Fibroblast of skin of back (primary cell): ENCODE data around the gene PPP1R3C. TPM values are rescaled to one million over a fixed set of nuclear protein-coding genes. Genes with fewer than 3 reads are reported as not detected.

Experiments
- DNase-seq: peaks from one replicate; pipeline ENCODE4 v3.0.0-alpha.2; 2013
- polyA plus RNA-seq, 2 experiments: library from polyadenylated mRNA; unstranded; fragments of 120-200 nt; gene quantifications; one replicate each; pipeline ENCODE4 v1.2.1, GENCODE V29; 2013; ENCODE audit not compliant: insufficient read length in 2 of 2

The PPP1R3C gene
- 36.4 TPM for polyA plus RNA-seq (2013, experiment 1 of 2; ENCODE audit: insufficient read length)
- polyA plus RNA-seq (2013, experiment 2 of 2; ENCODE audit: insufficient read length): 40.5 TPM

DNA sequence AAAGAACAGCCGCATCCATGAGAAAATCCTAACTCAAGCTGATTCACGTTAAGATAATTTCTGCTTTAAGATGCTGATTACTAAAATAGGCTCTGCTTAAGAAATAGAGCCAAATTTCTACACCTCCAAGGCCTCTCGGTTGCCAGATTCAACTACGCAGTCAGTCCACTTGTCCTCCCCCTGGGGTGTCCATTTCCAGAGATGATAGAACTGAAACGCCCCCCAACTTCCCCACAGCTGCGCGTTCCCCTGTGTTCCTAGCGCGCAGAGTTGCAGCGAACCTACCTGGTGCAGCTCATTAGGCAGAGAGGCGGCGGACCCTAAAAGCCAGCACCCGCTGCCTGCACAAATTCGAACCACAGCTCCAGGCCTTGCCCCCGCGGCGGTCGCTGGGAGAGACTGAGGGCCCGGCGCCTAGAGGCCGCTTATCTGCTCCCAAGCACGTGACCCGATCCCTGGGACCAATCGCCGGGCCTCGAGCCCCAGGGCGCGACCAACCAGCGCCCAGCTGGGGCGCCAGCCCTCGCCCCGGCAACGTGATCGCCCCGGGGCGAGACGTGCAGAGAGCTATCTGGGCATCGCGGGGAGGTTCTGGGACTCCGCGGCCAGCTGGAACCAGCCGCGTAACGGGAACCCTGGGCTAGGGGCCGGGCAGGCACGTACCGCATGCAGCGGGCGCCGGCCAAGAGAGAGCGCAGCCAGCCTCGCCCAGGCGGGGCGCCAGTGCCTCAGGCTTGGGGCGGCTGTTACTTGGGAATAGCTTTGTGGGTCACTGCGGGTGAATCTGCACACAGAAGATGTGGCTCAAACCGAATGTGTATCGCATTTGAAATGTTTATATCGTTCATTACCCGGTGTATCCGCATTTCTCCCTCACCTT lies at the start of gene PPP1R3C:
TSS of gene PPP1R3C (minus strand) at position 401 of the 880 bp plus-strand sequence. CDS start at position 299, 102 bp downstream.
- peak; percentile 96 for DNase-seq

GRCh38 chr10:91681361-91682276 lies 48.7 kb upstream of the PPP1R3C start:
- peak; percentile 7 for DNase-seq

DNA sequence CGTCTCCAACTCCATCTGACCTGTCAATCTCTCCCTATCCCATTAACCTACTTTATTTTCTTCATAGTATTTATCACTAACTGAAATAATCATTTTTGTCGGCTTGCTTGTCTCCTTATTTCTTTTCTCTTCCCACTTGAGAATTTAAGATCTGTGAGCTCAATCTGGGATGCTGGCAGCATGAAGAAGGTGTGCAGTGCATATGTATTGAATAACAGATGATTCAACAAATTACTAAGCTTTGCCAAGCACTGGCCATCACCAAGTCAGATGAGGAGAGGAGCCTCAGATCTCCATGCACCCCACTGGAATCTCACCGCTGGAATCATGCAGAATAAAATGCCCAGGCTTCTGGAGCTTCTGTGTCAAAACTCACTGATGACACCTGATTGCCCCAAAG lies 47.6 kb upstream of the PPP1R3C start:
- DNase-seq: no peak

DNA sequence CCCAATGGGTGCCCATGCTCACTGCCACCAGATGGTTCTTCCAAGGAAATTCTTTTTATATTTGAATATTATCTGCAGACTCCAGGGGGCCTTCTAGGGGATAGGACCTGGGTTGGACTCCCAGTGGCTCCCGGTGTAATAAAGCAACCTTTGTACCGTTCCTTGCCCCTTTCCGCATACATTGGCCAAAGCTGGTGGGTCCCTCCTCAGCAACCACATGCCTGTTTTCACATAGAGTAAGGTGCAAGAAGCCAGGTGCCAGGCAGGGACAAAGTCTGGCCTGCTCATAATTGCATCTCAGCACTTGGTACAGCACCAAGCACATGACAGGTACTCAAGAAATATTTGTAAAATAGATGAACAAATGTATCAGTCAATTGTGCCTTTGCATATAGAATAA lies 46.4 kb upstream of the PPP1R3C start:
- DNase-seq: no peak

DNA sequence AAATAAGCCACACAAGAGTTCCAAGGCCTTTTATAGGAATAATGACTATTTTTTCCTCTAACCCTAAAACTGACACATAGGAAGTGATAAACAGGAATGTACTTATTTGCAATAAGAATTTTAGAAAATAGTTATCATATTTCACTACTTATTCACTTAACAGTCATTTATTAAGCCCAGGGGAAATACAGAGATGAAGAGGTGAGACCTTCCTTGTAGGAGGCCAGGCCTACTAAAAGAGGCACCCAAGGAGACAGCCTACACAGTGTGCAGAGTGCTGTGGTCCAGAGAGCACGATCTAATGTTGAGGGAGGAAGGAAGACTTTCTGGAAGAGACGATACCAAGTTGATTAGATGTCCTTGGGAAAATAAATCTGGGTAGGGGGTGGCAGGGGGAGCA lies 45.0 kb upstream of the PPP1R3C start:
- DNase-seq: no peak

GRCh38 chr10:91672021-91672608 lies 39.2 kb upstream of the PPP1R3C start:
- peak; percentile 77 for DNase-seq

- no peak for DNase-seq
Measured at GRCh38 chr10:91668913-91669312, 36.0 kb upstream of the PPP1R3C start.

GRCh38 chr10:91665842-91666241 lies 33.0 kb upstream of the PPP1R3C start:
- peak; percentile 82 for DNase-seq

- DNase-seq: peak; percentile 73
Measured at GRCh38 chr10:91664426-91664825, 31.6 kb upstream of the PPP1R3C start.

- no peak for DNase-seq
Measured at GRCh38 chr10:91662993-91663392, 30.1 kb upstream of the PPP1R3C start.

DNA sequence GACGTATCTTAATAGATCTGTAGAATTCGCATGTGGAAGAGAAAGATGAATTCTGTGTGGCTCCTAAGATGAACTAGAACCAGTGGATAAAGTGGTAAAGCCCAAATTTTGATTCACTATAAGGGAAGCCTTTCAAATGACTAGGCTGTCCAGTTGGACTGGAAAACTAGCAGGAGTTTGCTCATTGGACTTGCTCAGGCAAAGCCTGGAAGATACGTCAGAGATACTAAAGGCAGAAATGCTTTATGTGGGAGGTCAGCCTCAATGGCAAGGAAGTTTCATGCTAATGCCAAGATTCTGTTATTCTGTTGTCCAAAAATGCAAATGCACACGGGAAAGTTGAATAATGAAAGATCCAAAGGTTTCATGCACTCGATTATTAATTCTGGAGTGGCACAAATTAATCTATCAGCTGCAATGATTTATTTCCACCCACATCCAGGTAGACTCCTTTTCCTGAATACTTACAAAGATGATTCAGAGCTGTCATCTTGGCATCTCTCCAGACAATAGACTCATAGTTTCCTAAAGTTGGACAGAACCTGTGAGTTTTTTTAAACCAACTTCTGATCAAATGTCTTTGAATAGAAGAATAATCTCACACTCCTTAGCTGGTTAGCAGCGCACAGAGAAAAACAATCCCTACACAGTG lies 20.5 kb upstream of the PPP1R3C start:
- DNase-seq: peak; percentile 58

DNA sequence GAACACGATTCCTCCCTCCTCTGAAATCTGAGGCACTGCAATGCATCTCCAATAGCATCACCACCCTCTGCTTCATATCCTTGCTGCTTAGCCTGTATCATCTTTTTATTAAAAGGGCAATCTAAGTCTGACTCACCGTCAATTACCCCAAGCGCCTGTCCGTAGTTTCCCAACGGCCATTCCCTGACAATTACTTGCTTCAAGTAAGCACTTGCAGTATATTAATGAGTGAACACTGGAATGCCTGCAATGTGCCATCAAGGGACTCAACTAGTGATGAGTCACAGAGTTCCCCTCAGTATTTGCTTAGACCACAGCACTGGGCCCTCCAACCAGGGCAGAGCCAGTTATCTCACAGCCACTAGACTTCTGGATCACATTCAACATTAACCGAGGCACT lies 19.5 kb upstream of the PPP1R3C start:
- DNase-seq: peak; percentile 99

DNA sequence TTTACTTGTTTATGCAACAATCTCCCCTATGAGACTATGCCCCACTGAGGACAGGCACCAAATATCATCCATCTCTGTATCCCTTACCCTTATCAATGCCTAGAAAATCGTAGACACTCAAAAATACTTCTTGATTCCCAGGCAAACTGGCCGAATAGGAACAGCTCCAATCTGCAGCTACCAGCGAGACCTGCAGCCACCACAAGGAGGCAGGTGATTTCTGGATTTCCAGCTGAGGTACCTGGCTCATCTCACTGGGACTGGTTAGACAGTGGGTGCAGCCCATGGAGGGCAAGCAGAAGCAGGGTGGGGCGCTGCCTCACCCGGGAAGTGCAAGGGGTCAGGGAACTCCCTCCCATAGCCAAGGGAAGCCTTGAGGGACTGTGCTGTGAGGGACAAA lies 10.8 kb upstream of the PPP1R3C start:
- no peak for DNase-seq

- peak; percentile 78 for DNase-seq
Measured at GRCh38 chr10:91642831-91643692, 10.2 kb upstream of the PPP1R3C start.

DNA sequence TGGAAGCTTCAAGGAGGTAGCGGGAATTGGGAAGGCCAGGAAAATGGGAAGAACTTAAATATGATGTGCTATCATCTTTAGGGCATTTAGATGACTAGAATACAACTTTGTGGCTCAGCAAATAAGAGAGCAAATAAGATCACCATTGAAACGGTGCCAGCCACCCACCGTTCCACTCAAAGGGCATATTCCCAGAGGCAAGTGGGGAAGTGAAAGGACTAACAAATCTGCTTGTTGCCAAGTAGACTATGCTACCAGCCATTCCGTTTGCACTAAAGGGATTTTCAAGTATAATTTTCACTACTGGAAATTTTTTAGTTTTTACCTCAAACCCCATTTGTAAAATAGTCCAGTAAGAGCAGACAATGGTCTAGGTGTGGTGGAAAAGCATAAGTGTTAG lies 4.0 kb upstream of the PPP1R3C start:
- DNase-seq: no peak

DNA sequence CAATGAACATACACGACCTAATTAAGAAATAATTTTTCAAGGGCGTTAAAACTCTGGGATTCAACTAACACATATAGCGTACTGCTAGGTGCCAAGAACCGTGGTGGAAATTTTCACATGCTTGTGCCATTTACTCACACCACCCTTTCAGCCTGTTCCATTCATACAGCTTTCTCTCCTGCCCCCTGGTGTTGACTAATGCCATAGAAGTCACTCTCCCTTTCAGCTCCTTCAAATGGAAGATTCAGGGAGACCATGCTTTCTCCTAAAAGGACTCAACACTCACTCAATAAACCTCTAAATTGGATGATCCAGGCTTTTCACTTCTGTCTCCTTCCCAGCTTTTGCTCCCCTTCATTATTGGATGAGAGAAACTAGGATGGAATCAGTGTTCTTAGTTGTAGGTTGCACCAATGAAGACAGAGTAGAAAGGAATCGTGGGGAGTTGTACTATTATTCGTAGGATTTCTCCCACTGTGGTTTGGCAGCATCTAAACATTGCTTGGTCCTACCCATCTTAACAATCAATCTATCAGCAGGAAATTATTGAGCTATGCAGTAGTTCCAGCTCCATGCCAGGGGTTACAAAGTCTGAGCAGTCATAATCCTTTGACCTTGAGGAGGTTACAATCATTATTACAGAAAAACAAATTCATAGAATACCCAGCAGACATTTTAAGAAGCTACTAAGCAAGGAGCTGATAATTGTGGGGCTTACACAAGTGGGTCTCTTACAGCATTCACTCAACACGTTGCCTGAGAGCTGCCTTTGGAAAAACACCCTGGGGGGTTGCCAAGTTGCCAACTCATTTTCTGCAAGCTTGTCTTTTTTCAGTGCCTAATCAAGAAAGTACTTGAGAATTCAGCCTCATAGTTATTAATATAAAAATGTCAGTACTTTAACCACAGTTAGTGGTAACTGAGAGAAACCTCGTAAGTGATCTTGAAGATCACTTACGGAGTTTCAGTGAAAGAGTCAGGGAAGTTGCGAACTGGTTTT lies 2.8 kb upstream of the PPP1R3C start:
- peak; percentile 84 for DNase-seq

DNA sequence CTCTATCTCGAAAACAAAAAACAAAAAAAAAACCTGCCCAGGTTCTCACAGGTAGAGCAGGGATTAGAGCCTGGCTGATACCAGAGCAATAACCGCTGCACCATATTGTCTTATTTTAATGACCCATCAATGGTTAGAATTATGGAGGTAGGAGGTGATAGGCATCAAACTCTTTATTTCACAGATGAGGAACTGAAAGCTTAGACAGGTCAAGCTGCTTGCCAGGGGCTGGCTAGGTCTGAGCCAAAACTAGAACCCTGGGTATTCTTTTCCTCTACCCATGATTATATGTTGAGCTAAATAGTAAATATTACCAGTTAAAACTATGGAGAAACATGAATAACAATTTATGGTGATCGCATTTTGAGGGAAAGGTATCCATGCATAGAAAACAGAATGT lies 2.0 kb upstream of the PPP1R3C start:
- no peak for DNase-seq

- DNase-seq: no peak
Measured at GRCh38 chr10:91634246-91634645, 1.4 kb upstream of the PPP1R3C start.

- no peak for DNase-seq
Measured at GRCh38 chr10:91630625-91631024, 2.2 kb downstream of the PPP1R3C start.
